ENCODE results near the gene RD3L. TPM values are rescaled to one million over a fixed set of nuclear protein-coding genes. Genes with fewer than 3 reads are reported as not detected.

RD3L gene
- total and polyA plus RNA-seq, 10 of the 15 experiments (the other 5 are each of a cell fraction or from before 2014, with no cell fraction given): not detected

DNA sequence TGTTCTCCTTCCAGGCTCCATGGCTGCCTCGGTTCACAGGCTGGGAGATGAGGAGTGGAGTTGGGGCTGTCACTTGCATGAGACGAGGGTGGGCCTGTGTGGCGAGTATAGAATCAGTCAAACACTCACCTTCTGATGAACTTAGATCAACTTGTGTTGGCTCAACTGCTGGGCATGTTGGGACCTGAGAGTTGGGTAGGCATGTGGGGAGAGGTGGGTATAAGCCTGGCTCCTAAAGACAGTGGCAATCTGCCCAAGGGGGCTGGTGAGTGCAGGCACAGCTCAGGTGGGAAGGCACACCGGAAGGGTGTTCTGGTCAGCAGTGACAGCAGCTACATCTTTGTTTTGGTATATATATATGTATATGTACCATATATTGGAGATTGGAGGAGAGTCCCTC is 44.1 kb downstream of the RD3L start (continued):
- TF ChIP-seq E2F8 (IDR thresholded peaks at IDR 0.05; ENCODE audit: low read depth, partially characterized antibody) (no peak), KAT2A (conservative IDR thresholded peaks at IDR 0.05; ENCODE audit: control insufficient read depth, low read depth, low read length) (no peak), ZBTB11 (CRISPR knock-in tag; IDR thresholded peaks at IDR 0.05) (no peak), HDGF (IDR thresholded peaks at IDR 0.05) (no peak)

DNA sequence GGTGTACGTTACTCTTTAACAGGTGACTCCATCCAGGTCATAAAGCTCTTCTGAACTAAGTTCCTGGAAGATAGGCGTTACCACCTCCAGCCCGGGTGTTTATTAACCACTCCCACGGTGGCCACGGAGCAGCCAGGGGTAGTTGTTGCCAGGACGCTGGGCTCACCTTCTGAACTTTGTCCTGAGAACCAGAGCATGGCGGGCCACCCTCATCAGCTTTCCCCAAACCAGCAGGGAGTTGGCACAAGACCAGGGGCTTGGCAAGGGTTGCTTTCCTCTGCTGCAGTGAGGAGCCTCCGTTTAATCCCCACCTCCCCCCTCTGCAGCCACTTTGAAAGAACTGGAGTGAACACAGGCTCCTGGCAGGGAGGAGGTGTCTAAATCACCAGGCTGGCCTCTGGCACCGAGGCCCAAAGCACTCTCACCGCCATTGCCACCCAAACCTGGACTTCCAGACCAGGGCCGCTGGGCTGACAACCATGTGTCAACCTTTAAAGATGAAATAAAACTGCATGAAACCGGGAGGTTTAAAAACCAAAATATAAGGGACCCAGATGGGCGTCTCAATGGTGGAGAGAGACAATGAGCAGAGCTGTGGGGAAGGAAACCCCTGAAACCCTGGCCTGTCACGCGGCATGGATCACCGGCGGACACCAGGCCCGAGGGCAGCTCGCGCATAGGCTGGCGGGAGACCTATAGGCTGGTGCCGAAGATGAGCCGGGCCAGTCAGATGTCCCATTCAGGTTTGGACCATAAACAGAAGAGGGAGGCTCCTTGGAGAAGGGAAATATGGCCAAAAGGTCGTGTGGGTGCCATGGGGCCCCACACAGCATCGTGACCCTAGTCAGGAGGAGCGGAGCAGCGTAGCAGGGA is 45.0 kb downstream of the RD3L start:
- Histone ChIP-seq H3K9me3 (replicated peaks; ENCODE audit: control insufficient read depth, insufficient read depth, low read length) (no peaks in the 10 kb centered on the region), H3K4me2 (ENCODE audit: control insufficient read depth, insufficient read depth) (no peak overlapping the region), H3K36me3 (ENCODE audit: control insufficient read depth in 2 of 2, insufficient read depth in 2 of 2, low read length in 1 of 2) (no peaks in the 10 kb centered on the region), H3K4me1 (ENCODE audit: control insufficient read depth, insufficient read depth, low read length) (no peaks in the 10 kb centered on the region), H3K9ac (ENCODE audit: control insufficient read depth, insufficient read depth, low read length) (no peak overlapping the region), H4K20me1 (ENCODE audit: control insufficient read depth, insufficient read depth) (no peaks in the 10 kb centered on the region; the same call in 1 of the 2 replicates), H3K4me3 (no peak overlapping the region), H2AFZ (ENCODE audit: control insufficient read depth, low read depth, low read length) (no peak overlapping the region), H3K27me3 (replicated peaks in 1 of 2; ENCODE audit: control insufficient read depth in 2 of 2, insufficient read depth in 2 of 2, low read length in 1 of 2) (no peaks in the 10 kb centered on the region), H3K79me2 (ENCODE audit: control insufficient read depth, insufficient read depth, low read length) (no peaks in the 10 kb centered on the region), H3K27ac (ENCODE audit: control insufficient read depth, insufficient read depth) (no peak overlapping the region)
- WGBS (ENCODE audit: insufficient coverage, insufficient replicate concordance, low lambda C conversion rate, missing lambda C conversion rate): 48% methylated on average over 27 of the region's 27 CpGs
- in situ Hi-C loops (cut with MboI): no loop called here
- no TSS peak for BruUV-seq (replicated peaks)
- intact Hi-C loops (cut with micrococcal nuclease; ENCODE audit: unreplicated experiment): no loop called here
- FAIRE-seq (no peak), DNase-seq (ENCODE audit: low read depth, low spot score) (no peak), ATAC-seq (no peak)
- CTCF ChIA-PET: interaction anchor here (5.0 kb wide), 1 partner anchor 90 kb away, joined by 52 read pairs; no protein-coding TSS in a partner anchor
- POLR2A ChIA-PET: no interaction called here
- SMC1A ChIA-PET (ENCODE audit: uncharacterized antibody, unreplicated experiment): no interaction called here
- RAD21 ChIA-PET (ENCODE audit: unreplicated experiment): no interaction called here
- TF ChIP-seq, protein P1, sequence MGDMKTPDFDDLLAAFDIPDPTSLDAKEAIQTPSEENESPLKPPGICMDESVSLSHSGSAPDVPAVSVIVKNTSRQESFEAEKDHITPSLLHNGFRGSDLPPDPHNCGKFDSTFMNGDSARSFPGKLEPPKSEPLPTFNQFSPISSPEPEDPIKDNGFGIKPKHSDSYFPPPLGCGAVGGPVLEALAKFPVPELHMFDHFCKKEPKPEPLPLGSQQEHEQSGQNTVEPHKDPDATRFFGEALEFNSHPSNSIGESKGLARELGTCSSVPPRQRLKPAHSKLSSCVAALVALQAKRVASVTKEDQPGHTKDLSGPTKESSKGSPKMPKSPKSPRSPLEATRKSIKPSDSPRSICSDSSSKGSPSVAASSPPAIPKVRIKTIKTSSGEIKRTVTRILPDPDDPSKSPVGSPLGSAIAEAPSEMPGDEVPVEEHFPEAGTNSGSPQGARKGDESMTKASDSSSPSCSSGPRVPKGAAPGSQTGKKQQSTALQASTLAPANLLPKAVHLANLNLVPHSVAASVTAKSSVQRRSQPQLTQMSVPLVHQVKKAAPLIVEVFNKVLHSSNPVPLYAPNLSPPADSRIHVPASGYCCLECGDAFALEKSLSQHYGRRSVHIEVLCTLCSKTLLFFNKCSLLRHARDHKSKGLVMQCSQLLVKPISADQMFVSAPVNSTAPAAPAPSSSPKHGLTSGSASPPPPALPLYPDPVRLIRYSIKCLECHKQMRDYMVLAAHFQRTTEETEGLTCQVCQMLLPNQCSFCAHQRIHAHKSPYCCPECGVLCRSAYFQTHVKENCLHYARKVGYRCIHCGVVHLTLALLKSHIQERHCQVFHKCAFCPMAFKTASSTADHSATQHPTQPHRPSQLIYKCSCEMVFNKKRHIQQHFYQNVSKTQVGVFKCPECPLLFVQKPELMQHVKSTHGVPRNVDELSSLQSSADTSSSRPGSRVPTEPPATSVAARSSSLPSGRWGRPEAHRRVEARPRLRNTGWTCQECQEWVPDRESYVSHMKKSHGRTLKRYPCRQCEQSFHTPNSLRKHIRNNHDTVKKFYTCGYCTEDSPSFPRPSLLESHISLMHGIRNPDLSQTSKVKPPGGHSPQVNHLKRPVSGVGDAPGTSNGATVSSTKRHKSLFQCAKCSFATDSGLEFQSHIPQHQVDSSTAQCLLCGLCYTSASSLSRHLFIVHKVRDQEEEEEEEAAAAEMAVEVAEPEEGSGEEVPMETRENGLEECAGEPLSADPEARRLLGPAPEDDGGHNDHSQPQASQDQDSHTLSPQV (IDR thresholded peaks at IDR 0.05): no peak
- TF ChIP-seq RBBP5 (conservative IDR thresholded peaks at IDR 0.05): no peak
- no peak for TF ChIP-seq KAT2A (conservative IDR thresholded peaks at IDR 0.05; ENCODE audit: control insufficient read depth, low read depth, low read length)
- no peak for TF ChIP-seq IRF3 (IDR thresholded peaks at IDR 0.05)
- no peak for TF ChIP-seq CEBPB (IDR thresholded peaks at IDR 0.05; ENCODE audit: borderline replicate concordance in 1 of 2, low read depth in 2 of 2, low read length in 2 of 2)
- TF ChIP-seq PAX5 (IDR thresholded peaks at IDR 0.05; ENCODE audit: borderline replicate concordance, low read depth, low read length): no peak
